Midbrain (tissue), 1 donor: ENCODE data around the gene CNEP1R1.
"Not testable (repeated sequence)": the region's sequence is repeated elsewhere in the genome, so short reads cannot be mapped to it uniquely, and the experiment has no call there.

Experiments used
- DNase-seq: peaks from one replicate; lab custom pipeline; 2025; lab: John Stamatoyannopoulos, UW

The CNEP1R1 gene

GRCh38 chr16:50024684-50025536, at the start of gene CNEP1R1:
Gene CNEP1R1, plus strand, starts transcription at chr16:50025225. Its CDS starts 91 bp downstream, at chr16:50025316.
- DNase-seq: peak; percentile 98

GRCh38 chr16:49977427-49977826, 47.6 kb upstream of the CNEP1R1 start:
- no peak for DNase-seq

- no peak for DNase-seq
These were observed 46.3 kb upstream of the CNEP1R1 start for GRCh38 chr16:49978569-49979326.

GRCh38 chr16:49980166-49980565, 44.9 kb upstream of the CNEP1R1 start:
- DNase-seq: no peak

GRCh38 chr16:49986351-49987124, 38.5 kb upstream of the CNEP1R1 start:
- no peak for DNase-seq

GRCh38 chr16:49987381-49987780, 37.6 kb upstream of the CNEP1R1 start:
- no peak for DNase-seq

- DNase-seq: no peak
These were observed 32.2 kb upstream of the CNEP1R1 start for GRCh38 chr16:49992825-49993224.

GRCh38 chr16:49993579-49993978, 31.4 kb upstream of the CNEP1R1 start:
- DNase-seq: no peak

- DNase-seq: no peak
These were observed 31.0 kb upstream of the CNEP1R1 start for GRCh38 chr16:49994006-49994405.

- no peak for DNase-seq
These were observed 29.3 kb upstream of the CNEP1R1 start for GRCh38 chr16:49995720-49996119.

GRCh38 chr16:49997721-49998251, 27.2 kb upstream of the CNEP1R1 start:
- no peak for DNase-seq

- DNase-seq: no peak
These were observed 26.0 kb upstream of the CNEP1R1 start for GRCh38 chr16:49998991-49999390.

- DNase-seq: no peak
These were observed 23.9 kb upstream of the CNEP1R1 start for GRCh38 chr16:50001144-50001543.

- no peak for DNase-seq
These were observed 22.8 kb upstream of the CNEP1R1 start for GRCh38 chr16:50002190-50002589.

- DNase-seq: no peak
These were observed 20.8 kb upstream of the CNEP1R1 start for GRCh38 chr16:50004239-50004638.

- no peak for DNase-seq
These were observed 18.1 kb upstream of the CNEP1R1 start for GRCh38 chr16:50006964-50007363.

GRCh38 chr16:50007744-50008143, 17.3 kb upstream of the CNEP1R1 start:
- DNase-seq: no peak

GRCh38 chr16:50010212-50010611, 14.8 kb upstream of the CNEP1R1 start:
- DNase-seq: no peak

- DNase-seq: no peak
These were observed 13.3 kb upstream of the CNEP1R1 start for GRCh38 chr16:50011707-50012106.

GRCh38 chr16:50012182-50012581, 12.8 kb upstream of the CNEP1R1 start:
- no peak for DNase-seq

- not testable (repeated sequence) for DNase-seq
These were observed 10.8 kb upstream of the CNEP1R1 start for GRCh38 chr16:50014211-50014610.

- no peak for DNase-seq
These were observed 9.4 kb upstream of the CNEP1R1 start for GRCh38 chr16:50015631-50016030.
